CD4-positive, alpha-beta T cell treated with Interferon gamma for 1 hour (primary cell): ENCODE measurements around the gene WFDC2.
"Not testable (repeated sequence)": the region's sequence is repeated elsewhere in the genome, so short reads cannot be mapped to it uniquely, and the experiment has no call there.

Source experiments
- DNase-seq: peaks from one replicate; pipeline ENCODE4 v3.0.0-alpha.2; 2020

The WFDC2 gene

GRCh38 chr20:45452772-45453691, 16.5 kb upstream of the WFDC2 start:
- no peak for DNase-seq

DNA sequence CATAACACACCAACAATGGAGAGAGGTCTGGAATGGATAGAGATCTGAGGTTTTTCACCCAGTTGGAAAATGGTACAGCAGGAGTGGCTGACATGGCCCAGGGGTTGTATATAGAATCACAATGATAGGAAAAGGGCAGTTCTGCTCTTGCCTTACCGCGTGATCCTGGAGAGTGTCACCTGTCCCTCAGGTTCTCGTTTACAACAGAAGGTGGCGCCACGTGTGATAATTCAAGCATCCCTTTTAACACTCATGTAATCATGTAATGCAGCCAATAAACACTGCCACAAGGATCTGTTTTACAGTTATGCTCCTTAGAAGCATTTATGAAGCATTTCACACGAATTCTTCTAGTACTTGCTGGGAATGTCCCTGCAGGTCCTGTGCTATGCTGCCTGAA, 12.9 kb upstream of the WFDC2 start:
- DNase-seq = no peak

DNA sequence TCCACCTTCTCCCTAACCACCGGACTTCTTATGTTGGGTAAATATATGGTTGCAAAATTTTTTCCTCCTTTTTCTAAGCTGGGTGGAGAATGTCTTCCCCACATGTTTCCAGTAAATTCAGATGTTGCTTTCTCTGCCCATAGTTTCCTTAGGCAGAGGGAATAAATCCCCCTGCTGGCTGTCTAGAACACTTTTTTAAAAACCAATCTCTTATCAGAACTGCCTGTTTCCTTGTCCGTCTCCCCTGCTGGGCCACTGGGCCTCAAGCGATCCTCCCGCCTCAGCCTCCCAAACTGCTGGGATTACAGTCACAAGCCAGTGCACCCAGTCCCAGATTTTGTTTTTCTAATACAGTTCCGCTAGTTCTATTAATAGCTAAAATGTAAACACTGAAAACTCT, 9.9 kb upstream of the WFDC2 start:
- DNase-seq = no peak

- DNase-seq = no peak
These were observed 8.3 kb upstream of the WFDC2 start for GRCh38 chr20:45461225-45461624.

DNA sequence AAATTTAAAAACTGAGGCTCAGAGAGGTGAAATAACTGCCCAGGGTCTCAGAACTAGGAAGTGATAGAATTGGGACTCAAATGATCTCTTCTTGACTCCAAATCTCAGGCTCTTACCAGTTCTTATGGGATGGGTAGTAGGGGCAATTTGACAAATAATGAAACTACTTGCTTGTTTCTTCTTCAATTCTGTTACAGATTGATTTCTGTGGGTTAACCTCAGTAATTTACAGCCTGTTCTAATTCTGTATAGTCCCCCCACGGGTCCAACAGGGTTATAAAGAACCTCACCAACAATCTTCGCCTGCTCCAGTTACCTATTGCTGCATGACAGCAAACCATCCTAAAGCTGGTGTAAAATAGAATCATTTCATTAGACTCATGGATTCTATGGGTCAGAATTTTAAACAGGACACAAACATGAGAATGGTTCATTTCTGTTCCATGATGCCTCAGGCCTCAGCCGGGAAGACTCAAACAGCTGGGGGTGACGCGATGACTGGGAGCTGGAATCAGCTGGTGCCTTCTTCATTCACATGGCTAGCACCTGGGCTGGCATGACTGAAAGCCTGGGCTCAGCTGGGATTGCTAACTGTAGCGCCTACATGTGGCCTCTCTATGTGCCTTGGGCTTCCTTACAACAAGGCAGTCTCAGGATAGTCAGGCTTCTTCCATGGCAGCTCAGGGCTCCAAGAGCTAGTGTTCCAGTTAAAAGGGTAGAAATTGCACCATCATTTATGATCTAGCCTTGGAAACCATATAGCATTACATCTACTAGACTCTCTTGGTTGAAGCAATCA, 6.6 kb upstream of the WFDC2 start:
- DNase-seq = no peak

- DNase-seq = no peak
These were observed 5.8 kb upstream of the WFDC2 start for GRCh38 chr20:45463709-45464108.

- DNase-seq = no peak
These were observed 3.9 kb upstream of the WFDC2 start for GRCh38 chr20:45465491-45466266.

DNA sequence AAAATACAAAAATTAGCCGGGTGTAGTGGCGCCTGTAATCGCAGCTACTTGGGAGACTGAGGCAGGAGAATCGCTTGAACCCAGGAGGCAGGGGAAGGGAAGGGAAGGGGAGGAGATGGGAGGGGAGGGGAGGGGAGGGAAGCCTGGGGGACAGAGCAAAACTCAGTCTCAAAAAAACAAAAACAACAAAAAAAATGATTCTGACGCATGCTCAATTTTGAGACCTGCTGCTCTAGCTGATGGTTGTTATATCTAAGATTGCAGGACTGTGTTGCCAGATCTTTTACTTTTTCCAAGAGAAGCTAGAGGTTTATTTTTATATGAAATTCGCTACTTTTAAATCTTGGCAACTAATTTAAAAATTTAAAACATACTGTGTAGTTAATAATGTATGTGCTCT, 2.4 kb upstream of the WFDC2 start:
- no peak for DNase-seq

GRCh38 chr20:45467861-45468260, 1.7 kb upstream of the WFDC2 start:
- DNase-seq = no peak

- DNase-seq = no peak
These were observed 844 bp downstream of the WFDC2 start for GRCh38 chr20:45470262-45470931.

GRCh38 chr20:45470937-45471336, 1.4 kb downstream of the WFDC2 start:
- no peak for DNase-seq

DNA sequence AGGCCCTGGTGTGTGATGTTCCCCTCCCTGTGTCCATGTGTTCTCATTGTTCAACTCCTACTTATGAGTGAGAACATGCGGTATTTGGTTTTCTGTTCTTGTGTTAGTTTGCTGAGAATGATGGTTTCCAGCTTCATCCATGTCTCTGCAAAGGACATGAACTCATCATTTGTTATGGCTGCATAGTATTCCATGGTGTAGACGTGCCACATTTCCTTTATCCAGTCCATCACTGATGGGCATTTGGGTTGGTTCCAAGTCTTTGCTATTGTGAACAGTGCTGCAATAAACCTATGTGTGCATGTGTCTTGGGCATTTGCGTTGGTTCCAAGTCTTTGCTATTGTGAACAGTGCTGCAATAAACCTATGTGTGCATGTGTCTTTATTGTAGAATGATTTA, 2.7 kb downstream of the WFDC2 start:
- not testable (repeated sequence) for DNase-seq

- DNase-seq = not testable (repeated sequence)
These were observed 8.1 kb downstream of the WFDC2 start for GRCh38 chr20:45477530-45478148.

- DNase-seq = no peak
These were observed 10.3 kb downstream of the WFDC2 start for GRCh38 chr20:45479822-45480221.

DNA sequence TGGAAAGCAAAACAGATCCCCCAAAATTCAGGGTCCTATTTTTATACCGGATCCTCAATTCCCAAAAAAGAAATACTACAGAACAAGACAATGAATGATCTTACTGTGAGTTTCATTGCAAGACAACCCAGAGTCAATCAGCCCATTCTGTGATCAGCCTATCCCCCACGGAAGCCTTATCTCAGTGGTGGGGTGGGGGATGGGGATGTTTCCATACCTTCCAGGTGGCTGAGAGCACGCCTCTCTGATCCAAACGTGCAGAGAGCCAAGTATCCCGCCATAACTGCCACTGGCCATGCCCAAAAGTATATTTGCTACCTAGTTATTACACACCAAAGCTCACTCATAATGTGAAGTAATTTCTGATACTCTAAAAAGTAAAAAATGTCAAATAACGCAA, 15.1 kb downstream of the WFDC2 start:
- DNase-seq = no peak

DNA sequence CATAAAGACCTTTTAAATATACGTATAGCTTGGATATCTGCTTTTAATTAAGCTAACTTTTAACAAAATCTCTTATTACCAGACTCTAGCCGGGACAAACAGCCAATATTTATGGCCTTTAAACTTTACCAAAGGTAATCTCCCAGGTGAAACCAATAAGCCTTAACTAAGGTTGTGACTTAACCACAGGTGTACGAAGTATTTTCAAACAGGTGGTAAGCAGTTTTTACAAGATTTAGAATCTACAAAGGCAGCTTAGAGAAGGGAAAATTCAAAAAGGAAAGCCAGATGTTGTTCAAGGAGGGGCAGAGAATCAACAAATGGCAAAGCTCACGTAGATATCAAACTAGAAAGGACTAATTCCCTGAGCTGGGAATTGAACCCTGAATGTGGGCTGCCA, 15.8 kb downstream of the WFDC2 start:
- DNase-seq = no peak

GRCh38 chr20:45487231-45487635, 17.7 kb downstream of the WFDC2 start:
- DNase-seq = no peak

GRCh38 chr20:45489083-45489531, 19.6 kb downstream of the WFDC2 start:
- DNase-seq = no peak

DNA sequence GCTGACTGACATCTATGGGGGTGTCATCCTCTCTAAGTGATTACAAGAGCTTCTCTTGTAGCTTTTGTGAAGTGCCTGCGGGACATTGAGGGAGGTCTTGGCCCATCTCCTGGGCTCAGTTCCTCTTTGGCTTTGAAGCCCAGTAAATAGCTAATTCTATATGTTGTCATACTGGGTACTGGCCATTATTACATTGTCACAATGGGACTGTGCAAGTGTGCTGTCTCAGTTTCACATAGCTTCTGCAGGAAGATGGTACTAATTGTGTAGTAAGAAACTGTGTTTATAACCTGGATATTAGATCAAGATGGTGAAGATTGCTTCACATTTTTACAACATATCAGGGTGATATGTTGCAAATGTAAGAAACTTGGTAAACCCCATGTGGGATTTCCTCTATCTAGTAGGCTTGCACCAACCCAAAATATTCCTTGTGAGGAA, 26.0 kb downstream of the WFDC2 start:
- no peak for DNase-seq

DNA sequence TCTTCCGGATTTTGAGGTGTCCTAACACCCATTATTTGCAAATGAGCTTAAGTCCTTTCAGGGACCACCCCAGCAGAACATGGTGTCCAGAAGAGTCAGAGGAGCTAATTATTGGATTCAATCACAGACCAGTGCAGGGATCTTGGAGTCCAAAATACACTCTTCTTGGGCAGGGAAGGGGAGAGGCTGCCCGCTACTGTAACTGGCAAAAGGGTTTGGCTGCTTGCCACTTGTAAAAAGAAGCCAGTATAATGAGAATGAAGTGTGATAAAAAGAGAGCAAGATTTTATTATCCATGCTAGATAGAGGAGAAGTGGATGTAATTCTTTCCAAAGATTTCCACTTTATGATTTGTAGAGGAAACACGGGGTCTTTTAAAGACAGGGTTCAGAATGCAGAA, 26.6 kb downstream of the WFDC2 start:
- DNase-seq = no peak

DNA sequence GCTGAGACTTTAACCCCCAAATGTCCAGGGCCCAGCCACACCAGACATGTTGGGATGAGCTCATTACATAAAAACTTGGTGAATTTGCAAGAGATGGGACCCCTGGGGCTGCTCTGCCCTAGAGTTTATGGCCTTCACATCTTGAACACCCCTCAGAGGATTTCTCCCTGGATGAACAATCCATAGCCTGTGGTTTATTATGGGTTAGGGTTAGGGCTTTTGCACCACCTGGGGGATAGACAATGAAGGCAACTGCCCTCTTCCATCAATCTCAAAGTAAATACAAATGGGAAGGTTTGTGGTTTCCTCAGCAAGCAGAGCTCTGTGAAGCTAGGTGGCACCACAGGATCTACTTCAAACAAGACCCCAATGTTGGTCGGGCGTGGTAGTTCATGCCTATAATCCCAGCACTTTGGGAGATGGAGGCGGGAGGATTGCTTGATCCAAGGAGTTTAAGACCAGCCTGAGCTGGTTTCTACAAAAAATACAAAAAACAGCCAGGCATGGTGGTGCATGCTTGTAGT, 28.5 kb downstream of the WFDC2 start:
- no peak for DNase-seq

- no peak for DNase-seq
These were observed 30.5 kb downstream of the WFDC2 start for GRCh38 chr20:45500022-45500421.
